Activated CD8-positive, alpha-beta memory T cell treated with anti-CD3 and anti-CD28 coated beads for 1 hour (primary cell): Measurements from ENCODE around the gene EAPP.
"Not testable (repeated sequence)": the region's sequence is repeated elsewhere in the genome, so short reads cannot be mapped to it uniquely, and the experiment has no call there.

Source experiments
- DNase-seq, 2 donors: peaks; one replicate each; pipeline ENCODE4 v3.0.0-alpha.2; 2020; ENCODE audit warnings: low read depth in 1 of 2; ENCODE audit errors: extremely low read depth in 1 of 2

The EAPP gene

GRCh38 chr14:34489324-34489723 lies 50.2 kb downstream of the EAPP start:
- DNase-seq = no peak

GRCh38 chr14:34488528-34488927 lies 51.0 kb downstream of the EAPP start:
- no peak for DNase-seq

GRCh38 chr14:34484726-34485125 lies 54.8 kb downstream of the EAPP start:
- no peak for DNase-seq

GRCh38 chr14:34482463-34482862 lies 57.0 kb downstream of the EAPP start:
- no peak for DNase-seq

- no peak for DNase-seq
Measured at GRCh38 chr14:34479694-34480093, 59.8 kb downstream of the EAPP start.

GRCh38 chr14:34478261-34478660 lies 61.2 kb downstream of the EAPP start:
- DNase-seq = no peak

- DNase-seq = not testable (repeated sequence)
Measured at GRCh38 chr14:34476036-34476435, 63.5 kb downstream of the EAPP start.

GRCh38 chr14:34475163-34475562 lies 64.3 kb downstream of the EAPP start:
- no peak for DNase-seq

GRCh38 chr14:34474187-34474679 lies 65.3 kb downstream of the EAPP start:
- DNase-seq = no peak

GRCh38 chr14:34472706-34473279 lies 66.7 kb downstream of the EAPP start:
- DNase-seq = no peak

- no peak for DNase-seq
Measured at GRCh38 chr14:34470319-34470718, 69.2 kb downstream of the EAPP start.

GRCh38 chr14:34466691-34467090 lies 72.8 kb downstream of the EAPP start:
- no peak for DNase-seq
